Glomerular visceral epithelial cell (primary cell): ENCODE results near the gene BRME1.

Experiments
- DNase-seq: peaks from one replicate; pipeline ENCODE4 v3.0.0-alpha.2; 2016; ENCODE audit errors: extremely low spot score

BRME1 gene

GRCh38 chr19:13887517-13887916 lies 18.4 kb downstream of the BRME1 start:
- peak; percentile 40 for DNase-seq

GRCh38 chr19:13887018-13887436 lies 18.9 kb downstream of the BRME1 start:
- DNase-seq = no peak

DNA sequence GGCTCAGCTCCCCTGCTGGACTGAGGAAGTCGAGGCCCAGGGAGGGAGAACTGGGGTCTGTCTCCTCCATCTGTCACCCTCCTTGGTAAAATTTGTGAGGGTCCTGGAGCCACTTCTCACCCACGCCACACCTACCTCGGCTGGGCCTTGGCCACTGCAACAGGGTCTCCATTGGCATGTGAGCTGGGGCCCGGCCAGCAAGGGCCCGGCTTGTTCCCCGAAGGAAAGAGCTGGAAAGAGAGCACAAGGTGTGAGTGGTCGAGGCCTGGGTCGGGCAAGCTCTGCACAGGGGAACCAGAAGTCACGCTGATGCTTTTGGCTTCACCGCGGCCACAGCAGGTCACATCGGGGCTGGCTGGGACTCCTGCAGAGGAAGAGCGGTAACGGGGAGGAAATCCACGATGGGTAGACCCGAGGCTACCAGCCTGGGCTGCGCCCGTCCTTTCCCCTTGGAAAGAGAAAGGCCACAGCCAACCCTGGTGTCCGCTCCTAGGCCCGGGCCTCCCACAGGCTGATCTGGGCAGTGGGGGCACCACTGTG lies 20.0 kb downstream of the BRME1 start:
- DNase-seq = no peak

- no peak for DNase-seq
These were observed 21.0 kb downstream of the BRME1 start for GRCh38 chr19:13884726-13885591.

DNA sequence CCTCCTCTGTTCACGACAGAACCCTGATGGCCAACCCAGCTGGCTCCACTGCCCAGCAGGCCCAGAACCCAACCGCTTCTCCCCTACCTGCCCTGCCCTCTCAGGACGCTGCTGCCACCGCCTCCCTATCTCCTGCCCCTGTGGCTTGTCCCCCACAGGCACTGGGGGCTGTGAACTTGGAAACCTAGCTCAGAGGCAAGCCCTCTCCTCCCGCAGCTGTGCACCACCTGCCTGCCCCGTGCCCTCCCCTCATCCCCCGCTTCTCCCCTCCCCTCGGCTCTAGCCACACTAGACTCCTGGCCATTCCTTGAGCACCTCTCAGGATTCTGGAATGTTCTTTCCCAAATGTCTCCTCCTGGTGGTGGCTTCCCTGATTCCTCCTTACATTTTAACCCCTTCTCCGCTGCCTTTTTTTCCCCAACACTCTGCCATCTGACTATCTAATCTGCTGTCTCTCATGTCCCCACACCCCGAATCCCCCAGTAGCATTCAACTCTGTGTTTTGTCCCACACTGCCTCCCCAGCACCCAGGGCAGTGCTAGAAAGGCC lies 22.3 kb downstream of the BRME1 start:
- no peak for DNase-seq

GRCh38 chr19:13882836-13883235 lies 23.1 kb downstream of the BRME1 start:
- DNase-seq = no peak

GRCh38 chr19:13882419-13882795 lies 23.5 kb downstream of the BRME1 start:
- no peak for DNase-seq

GRCh38 chr19:13881692-13882418 lies 24.1 kb downstream of the BRME1 start:
- DNase-seq = no peak

DNA sequence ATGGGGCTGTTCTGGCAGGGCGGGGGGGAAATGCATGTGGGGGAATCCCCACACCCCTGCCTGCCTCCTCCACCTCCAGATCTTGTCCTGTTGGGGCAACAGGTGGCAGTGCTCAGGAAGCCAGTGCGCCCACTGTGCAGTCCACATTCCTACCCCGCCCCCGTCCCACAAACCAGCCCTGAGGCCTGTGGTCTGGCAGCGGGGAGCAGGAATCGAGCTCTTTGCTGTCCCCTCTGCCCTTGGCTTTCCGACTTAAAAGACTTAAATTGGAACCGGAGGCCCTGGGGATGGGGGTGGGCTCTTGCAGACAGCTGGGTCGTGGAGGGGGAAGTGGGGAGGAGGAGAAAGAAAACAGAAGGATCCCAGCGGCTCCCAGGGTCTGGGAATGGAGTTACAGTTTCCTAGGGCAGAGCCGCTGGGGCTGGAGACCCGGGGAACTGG lies 24.6 kb downstream of the BRME1 start:
- peak; percentile 29 for DNase-seq

- peak; percentile 98 for DNase-seq
These were observed 25.6 kb downstream of the BRME1 start for GRCh38 chr19:13880059-13881043.

- DNase-seq = no peak
These were observed 28.6 kb downstream of the BRME1 start for GRCh38 chr19:13877303-13877702.

GRCh38 chr19:13876834-13877233 lies 29.1 kb downstream of the BRME1 start, which contains the start of gene NANOS3:
NANOS3 (plus strand) TSS chr19:13877134; CDS start chr19:13877249, 115 bp downstream.
- DNase-seq = no peak

GRCh38 chr19:13875824-13876223 lies 30.1 kb downstream of the BRME1 start:
- DNase-seq = no peak

GRCh38 chr19:13873834-13874515 lies 31.9 kb downstream of the BRME1 start:
- DNase-seq = no peak

DNA sequence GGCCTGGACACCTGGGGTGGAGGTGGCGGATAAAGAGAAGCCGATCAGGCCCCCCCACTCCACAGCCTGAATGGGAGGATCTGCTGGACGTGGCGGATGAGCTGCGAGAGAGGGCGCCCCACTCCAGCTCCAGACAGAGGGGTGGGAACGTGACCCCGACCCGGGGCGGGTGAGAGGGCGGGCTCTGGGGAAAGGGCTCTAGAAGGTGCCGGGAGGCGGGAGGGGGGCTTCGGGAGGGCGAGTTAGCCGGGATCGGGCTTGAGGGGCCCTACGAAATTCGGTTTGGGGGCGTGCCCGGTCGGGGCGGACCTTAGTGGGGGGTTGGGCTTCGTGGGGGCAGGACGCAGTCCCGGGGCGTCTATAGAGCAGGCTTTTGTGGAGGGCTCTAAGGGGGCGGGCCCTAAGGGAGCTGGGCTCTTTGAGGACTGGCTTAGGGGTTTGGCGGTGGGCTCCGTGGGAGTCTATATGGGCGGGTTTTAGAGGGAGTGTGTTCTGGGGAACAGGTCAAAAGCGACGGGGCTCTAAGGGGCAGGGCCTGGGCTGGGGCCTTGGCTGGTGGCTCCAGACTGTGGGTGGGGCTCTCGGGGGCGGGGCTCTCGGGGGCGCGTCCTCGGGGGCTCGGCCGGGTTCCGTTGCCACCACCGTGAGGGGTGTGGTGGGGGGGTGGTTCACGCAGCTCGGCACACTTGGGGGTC lies 33.1 kb downstream of the BRME1 start:
- no peak for DNase-seq

- DNase-seq = no peak
These were observed 33.6 kb downstream of the BRME1 start for GRCh38 chr19:13872339-13872694.

GRCh38 chr19:13870873-13871272 lies 35.0 kb downstream of the BRME1 start:
- DNase-seq = no peak

DNA sequence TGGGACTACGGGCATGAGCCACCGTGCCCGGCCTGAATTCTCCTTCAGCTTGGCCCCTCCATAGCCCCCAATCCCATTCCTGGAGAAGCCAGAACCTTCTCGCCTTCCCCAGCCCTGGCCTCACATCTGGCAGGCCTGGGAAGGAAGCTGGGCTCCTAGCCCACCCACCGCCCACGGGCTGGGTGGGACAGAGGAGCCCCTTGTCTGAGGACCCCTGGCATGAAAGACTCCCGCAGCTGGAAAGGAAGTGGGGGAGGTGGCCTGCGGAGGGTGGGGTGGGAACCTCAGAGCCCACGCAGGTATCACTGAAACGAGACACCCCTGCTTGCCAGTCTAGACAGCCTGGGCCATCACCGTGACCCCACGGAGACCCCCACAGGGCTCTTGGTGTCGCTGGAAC lies 36.6 kb downstream of the BRME1 start:
- no peak for DNase-seq

DNA sequence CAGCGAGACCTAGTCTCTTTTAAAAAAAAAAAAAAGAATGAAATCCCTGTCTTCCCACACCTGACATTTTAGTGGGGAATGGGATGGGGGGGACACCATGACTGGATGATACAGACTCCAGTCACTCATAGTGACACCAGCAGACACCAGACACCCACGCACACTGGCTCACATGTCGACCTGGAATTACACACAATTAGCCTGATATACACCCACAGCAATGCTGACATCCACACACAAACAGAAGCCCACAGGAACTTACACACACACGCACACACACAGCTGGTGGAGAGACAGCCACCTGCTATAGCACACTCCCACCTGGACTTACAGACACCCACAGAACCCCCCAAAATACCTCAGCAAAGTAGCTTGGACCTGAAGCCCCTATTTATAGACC lies 37.3 kb downstream of the BRME1 start:
- no peak for DNase-seq

DNA sequence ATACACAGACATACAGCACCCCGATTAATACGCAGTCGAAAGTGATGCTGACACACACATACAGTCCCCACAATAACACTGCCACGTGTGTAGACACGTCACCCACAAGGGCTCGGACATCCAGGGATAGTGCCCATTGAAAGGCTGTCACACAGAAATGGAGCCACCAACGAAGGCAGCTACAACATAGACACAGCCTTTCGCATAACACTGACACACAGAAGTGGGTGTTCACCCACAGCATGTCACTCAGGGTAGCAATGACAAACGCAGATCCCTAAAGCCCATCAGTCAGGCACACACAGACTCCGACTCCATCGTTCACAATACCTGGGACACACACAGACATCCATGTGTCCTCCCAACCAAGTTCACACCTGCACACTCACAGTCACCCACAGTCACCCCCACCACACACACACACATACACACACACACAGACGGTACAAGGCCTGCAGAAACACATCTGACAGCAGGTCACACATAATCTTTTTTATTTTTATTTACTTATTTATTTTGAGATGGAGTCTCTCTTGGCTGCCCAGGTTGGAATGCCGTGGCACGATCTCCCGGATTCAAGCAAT lies 39.4 kb downstream of the BRME1 start:
- no peak for DNase-seq
